ENCODE data around the gene MNAT1.

Gene MNAT1

DNA sequence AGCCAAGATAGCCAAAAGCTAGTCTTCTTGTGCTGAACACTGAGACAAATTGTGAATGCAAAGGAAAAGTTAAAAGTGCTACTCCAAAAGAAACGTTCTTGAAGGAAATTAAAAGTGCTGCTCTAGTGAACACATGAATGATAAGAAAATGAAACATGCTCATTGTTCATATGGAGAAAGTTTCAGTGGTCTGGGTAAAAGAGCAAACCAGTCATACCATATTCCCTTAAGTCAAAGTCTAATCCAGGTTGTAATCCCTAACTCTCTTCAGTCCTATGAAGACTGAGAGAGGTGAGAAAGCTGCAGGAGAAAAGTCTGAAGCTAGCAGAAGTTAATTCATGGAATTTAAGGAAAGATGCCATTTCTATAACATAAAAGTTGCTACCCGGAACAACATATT is 121.5 kb downstream of the MNAT1 start:
- Histone ChIP-seq H3K4me1 (ENCODE audit: control insufficient read depth, insufficient read depth, low read length) (no peaks in the 10 kb centered on the region), H3K9me3 (ENCODE audit: control insufficient read depth, insufficient read depth, low read depth, low read length) (no peaks in the 10 kb centered on the region), H3K36me3 (ENCODE audit: control insufficient read depth in 2 of 2, insufficient read depth in 1 of 2, low read length in 2 of 2) (peaks cover 0 to 11% of the 10 kb centered on the region in 2 experiments; a peak in 2 of 3 replicates), H3K27ac (ENCODE audit: extremely low read depth, low read depth, low read length) (no peak overlapping the region), H3K4me3 (ENCODE audit: low read depth, low read length) (no peak overlapping the region)
- POLR2A ChIA-PET = interaction anchor here (0.7 kb wide), 1 partner anchor 386 kb away, joined by 4 read pairs; no protein-coding TSS in a partner anchor
- CTCF ChIA-PET = no interaction called here
- TF ChIP-seq ZEB2 (tag by site-specific recombination; IDR thresholded peaks at IDR 0.05) (no peak), ZNF10 (tag by site-specific recombination; IDR thresholded peaks at IDR 0.05) (no peak), ZNF174 (tag by site-specific recombination; IDR thresholded peaks at IDR 0.05) (no peak)
- TF ChIP-seq, protein P1, sequence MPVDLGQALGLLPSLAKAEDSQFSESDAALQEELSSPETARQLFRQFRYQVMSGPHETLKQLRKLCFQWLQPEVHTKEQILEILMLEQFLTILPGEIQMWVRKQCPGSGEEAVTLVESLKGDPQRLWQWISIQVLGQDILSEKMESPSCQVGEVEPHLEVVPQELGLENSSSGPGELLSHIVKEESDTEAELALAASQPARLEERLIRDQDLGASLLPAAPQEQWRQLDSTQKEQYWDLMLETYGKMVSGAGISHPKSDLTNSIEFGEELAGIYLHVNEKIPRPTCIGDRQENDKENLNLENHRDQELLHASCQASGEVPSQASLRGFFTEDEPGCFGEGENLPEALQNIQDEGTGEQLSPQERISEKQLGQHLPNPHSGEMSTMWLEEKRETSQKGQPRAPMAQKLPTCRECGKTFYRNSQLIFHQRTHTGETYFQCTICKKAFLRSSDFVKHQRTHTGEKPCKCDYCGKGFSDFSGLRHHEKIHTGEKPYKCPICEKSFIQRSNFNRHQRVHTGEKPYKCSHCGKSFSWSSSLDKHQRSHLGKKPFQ (tag by site-specific recombination; IDR thresholded peaks at IDR 0.05) = no peak

DNA sequence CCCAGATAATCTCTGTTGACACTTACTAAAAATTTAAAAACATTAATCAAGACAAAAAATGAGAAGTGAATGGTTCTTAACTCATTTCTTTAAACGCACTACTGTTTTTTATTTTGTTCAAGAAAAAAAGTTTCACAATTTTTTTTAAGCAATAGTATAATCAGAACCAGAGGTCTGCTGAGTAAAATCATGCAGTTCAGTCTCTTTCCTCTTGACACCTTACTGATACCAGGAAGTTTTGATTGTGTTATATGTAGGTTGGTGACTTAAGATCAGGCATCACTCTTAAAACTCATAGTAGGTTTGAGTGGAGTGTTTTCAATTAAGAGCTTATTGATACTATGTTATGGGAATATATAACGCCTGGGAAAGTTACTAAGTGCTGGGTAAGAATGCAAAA is 125.0 kb downstream of the MNAT1 start:
- Histone ChIP-seq H3K36me3 (ENCODE audit: control insufficient read depth in 2 of 2, insufficient read depth in 1 of 2, low read length in 2 of 2) (peaks cover 0 to 5% of the 10 kb centered on the region in 2 experiments; a peak in 2 of 3 replicates), H3K9me3 (ENCODE audit: control insufficient read depth, insufficient read depth, low read depth, low read length) (no peaks in the 10 kb centered on the region), H3K27ac (ENCODE audit: extremely low read depth, low read depth, low read length) (no peak overlapping the region), H3K4me1 (ENCODE audit: control insufficient read depth, insufficient read depth, low read length) (peaks cover 14% of the 10 kb centered on the region), H3K4me3 (ENCODE audit: low read depth, low read length) (no peak overlapping the region)
- POLR2A ChIA-PET = no interaction called here
- TF ChIP-seq KLF8 (tag by site-specific recombination; IDR thresholded peaks at IDR 0.05) = no peak
- no peak for TF ChIP-seq ZBTB17 (tag by site-specific recombination; IDR thresholded peaks at IDR 0.05)
- TF ChIP-seq ZNF211 (tag by site-specific recombination; IDR thresholded peaks at IDR 0.05; ENCODE audit: low read depth) = no peak
- TF ChIP-seq MYNN (tag by site-specific recombination; IDR thresholded peaks at IDR 0.05; ENCODE audit: borderline replicate concordance) = no peak
- no peak for TF ChIP-seq ZNF600 (tag by site-specific recombination; IDR thresholded peaks at IDR 0.05)
- no peak for TF ChIP-seq GFI1B (tag by site-specific recombination; IDR thresholded peaks at IDR 0.05)
- TF ChIP-seq ZBTB1 (tag by site-specific recombination; IDR thresholded peaks at IDR 0.05) = no peak
- no peak for TF ChIP-seq MEIS1 (CRISPR knock-in tag; IDR thresholded peaks at IDR 0.05; ENCODE audit: borderline replicate concordance)
- no peak for TF ChIP-seq ZNF2 (tag by site-specific recombination; IDR thresholded peaks at IDR 0.05)
- TF ChIP-seq ZNF843 (tag by site-specific recombination; IDR thresholded peaks at IDR 0.05) = no peak
- no peak for TF ChIP-seq ZNF24 (tag by site-specific recombination; IDR thresholded peaks at IDR 0.05)
- no peak for TF ChIP-seq RBAK (tag by site-specific recombination; IDR thresholded peaks at IDR 0.05)
- TF ChIP-seq SCRT2 (tag by site-specific recombination; IDR thresholded peaks at IDR 0.05) = no peak
- CTCF ChIA-PET = interaction anchor here (0.9 kb wide), 1 partner anchor 47 kb away, joined by 3 read pairs; no protein-coding TSS in a partner anchor

DNA sequence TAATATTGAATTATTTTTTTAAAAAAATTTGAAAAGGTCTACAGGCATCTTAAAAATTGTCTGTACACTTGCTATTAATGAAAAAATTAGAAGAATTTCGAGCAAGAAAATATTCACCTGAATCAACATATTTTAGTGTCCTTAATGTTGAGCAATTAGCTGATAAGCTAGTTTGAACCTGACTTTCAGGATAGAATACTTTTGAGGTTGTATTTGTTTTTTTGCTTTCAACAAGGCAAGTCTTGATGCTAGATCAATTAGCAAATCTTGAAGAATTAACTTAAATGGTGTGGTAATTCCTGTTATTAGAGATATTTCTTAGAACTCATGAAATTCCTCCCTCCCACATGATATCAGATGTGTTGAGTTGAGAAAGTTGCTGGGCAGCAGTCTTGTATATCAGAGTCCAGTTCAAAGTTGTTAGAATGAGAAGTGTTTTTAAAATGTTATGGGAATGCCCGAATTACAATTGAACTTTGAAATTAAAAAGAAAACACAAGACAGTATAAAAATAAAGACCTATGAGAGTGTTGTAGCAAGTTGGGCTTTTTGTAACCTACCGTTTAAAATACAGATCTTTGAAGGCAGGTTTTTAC is 127.1 kb downstream of the MNAT1 start:
- peaks cover 14% of the 10 kb centered on the region for H3K4me1 ChIP-seq (ENCODE audit: control insufficient read depth, insufficient read depth, low read length)
- CTCF ChIA-PET = no interaction called here
- no peak overlapping the region for H3K4me3 ChIP-seq (ENCODE audit: low read depth, low read length)
- TF ChIP-seq ZNF433 (tag by site-specific recombination; IDR thresholded peaks at IDR 0.05; ENCODE audit: low read depth) = no peak
- TF ChIP-seq ZFP37 (tag by site-specific recombination; IDR thresholded peaks at IDR 0.05) = no peak
- no peak for TF ChIP-seq ZNF335 (tag by site-specific recombination; conservative IDR thresholded peaks at IDR 0.05)
- TF ChIP-seq SETDB1 (IDR thresholded peaks at IDR 0.05; ENCODE audit: insufficient read length, low read length) = no peak
- no peak for TF ChIP-seq ZNF311 (tag by site-specific recombination; IDR thresholded peaks at IDR 0.05; ENCODE audit: borderline replicate concordance)
- TF ChIP-seq ZNF558 (tag by site-specific recombination; IDR thresholded peaks at IDR 0.05) = no peak
- no peak for TF ChIP-seq GLI4 (tag by site-specific recombination; IDR thresholded peaks at IDR 0.05)
- TF ChIP-seq ZNF350 (tag by site-specific recombination; IDR thresholded peaks at IDR 0.05) = no peak
- TF ChIP-seq, protein P2, sequence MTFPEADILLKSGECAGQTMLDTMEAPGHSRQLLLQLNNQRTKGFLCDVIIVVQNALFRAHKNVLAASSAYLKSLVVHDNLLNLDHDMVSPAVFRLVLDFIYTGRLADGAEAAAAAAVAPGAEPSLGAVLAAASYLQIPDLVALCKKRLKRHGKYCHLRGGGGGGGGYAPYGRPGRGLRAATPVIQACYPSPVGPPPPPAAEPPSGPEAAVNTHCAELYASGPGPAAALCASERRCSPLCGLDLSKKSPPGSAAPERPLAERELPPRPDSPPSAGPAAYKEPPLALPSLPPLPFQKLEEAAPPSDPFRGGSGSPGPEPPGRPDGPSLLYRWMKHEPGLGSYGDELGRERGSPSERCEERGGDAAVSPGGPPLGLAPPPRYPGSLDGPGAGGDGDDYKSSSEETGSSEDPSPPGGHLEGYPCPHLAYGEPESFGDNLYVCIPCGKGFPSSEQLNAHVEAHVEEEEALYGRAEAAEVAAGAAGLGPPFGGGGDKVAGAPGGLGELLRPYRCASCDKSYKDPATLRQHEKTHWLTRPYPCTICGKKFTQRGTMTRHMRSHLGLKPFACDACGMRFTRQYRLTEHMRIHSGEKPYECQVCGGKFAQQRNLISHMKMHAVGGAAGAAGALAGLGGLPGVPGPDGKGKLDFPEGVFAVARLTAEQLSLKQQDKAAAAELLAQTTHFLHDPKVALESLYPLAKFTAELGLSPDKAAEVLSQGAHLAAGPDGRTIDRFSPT (tag by site-specific recombination; IDR thresholded peaks at IDR 0.05) = no peak
- TF ChIP-seq, protein P3, sequence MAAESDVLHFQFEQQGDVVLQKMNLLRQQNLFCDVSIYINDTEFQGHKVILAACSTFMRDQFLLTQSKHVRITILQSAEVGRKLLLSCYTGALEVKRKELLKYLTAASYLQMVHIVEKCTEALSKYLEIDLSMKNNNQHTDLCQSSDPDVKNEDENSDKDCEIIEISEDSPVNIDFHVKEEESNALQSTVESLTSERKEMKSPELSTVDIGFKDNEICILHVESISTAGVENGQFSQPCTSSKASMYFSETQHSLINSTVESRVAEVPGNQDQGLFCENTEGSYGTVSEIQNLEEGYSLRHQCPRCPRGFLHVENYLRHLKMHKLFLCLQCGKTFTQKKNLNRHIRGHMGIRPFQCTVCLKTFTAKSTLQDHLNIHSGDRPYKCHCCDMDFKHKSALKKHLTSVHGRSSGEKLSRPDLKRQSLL (tag by site-specific recombination; IDR thresholded peaks at IDR 0.05) = no peak
- TF ChIP-seq MEIS1 (CRISPR knock-in tag; IDR thresholded peaks at IDR 0.05; ENCODE audit: borderline replicate concordance) = no peak
- no peak for TF ChIP-seq KLF1 (tag by site-specific recombination; IDR thresholded peaks at IDR 0.05)

More for the DNA sequence above, 127.1 kb downstream of the MNAT1 start:
- Histone ChIP-seq H3K9me3 (ENCODE audit: control insufficient read depth, insufficient read depth, low read depth, low read length) (no peaks in the 10 kb centered on the region), H3K27ac (ENCODE audit: extremely low read depth, low read depth, low read length) (no peak overlapping the region), H3K36me3 (ENCODE audit: control insufficient read depth in 2 of 2, insufficient read depth in 1 of 2, low read length in 2 of 2) (no peaks in the 10 kb centered on the region; a peak in 1 of 3 replicates)
- POLR2A ChIA-PET = no interaction called here

All from HEK293 (cell line).